Fibroblast of lung (primary cell): ENCODE results near the gene SLTM. TPM values are rescaled to one million over a fixed set of nuclear protein-coding genes. Genes with fewer than 3 reads are reported as not detected.
A peak's percentile ranks its signal among the peaks of the same experiment; 100 is the strongest.

ENCODE experiments used
- DNase-seq, 2 donors: peaks; one replicate each; pipeline versions ENCODE4 v3.0.0 to v3.0.0-alpha.2; 2010; ENCODE audit warnings: low read depth in 2 of 2
- H2AFZ ChIP-seq: 2 replicates; pipeline ENCODE4 v1.5.1; 2012; ENCODE audit warnings: low read length, control low read depth, inconsistent platforms
- H3K27ac ChIP-seq: 2 replicates; pipeline ENCODE4 v1.5.1; 2011; ENCODE audit warnings: low read length, control low read depth; ENCODE audit not compliant: insufficient read depth
- H3K27me3 ChIP-seq: 2 replicates; pipeline ENCODE4 v1.5.1; 2011; ENCODE audit warnings: mild to moderate bottlenecking, low read length; ENCODE audit not compliant: control insufficient read depth, insufficient read depth
- H3K36me3 ChIP-seq: 2 replicates; pipeline ENCODE4 v1.5.1; 2011; ENCODE audit warnings: low read length; ENCODE audit not compliant: control insufficient read depth, insufficient read depth
- H3K4me1 ChIP-seq: 2 replicates; pipeline ENCODE4 v1.5.1; 2011; ENCODE audit warnings: low read length; ENCODE audit not compliant: control insufficient read depth, insufficient read depth; ENCODE audit errors: extremely low read depth
- H3K4me2 ChIP-seq: 2 replicates; pipeline ENCODE4 v1.5.1; 2011; ENCODE audit warnings: low read length, control low read depth; ENCODE audit not compliant: insufficient read depth; ENCODE audit errors: extremely low read depth
- H3K4me3 ChIP-seq, 4 experiments: fragments of 200-600 bp in 1 of 4; sonication (generic) in 1 of 4; replicated peaks in 1 of 4; 2 replicates each; pipeline ENCODE4 v1.5.1; 2011 to 2016; ENCODE audit warnings: low read length in 4 of 4, low read depth in 3 of 4, mild to moderate bottlenecking in 3 of 4, control low read depth in 2 of 4, inconsistent platforms in 1 of 4, mixed read lengths in 1 of 4; ENCODE audit not compliant: insufficient read depth in 1 of 4; ENCODE audit errors: control extremely low read depth in 1 of 4
- H3K79me2 ChIP-seq: 2 replicates; pipeline ENCODE4 v1.5.1; 2012; ENCODE audit warnings: mild to moderate bottlenecking, low read length, inconsistent platforms; ENCODE audit not compliant: control insufficient read depth, insufficient read depth
- H3K9ac ChIP-seq: 2 replicates; pipeline ENCODE4 v1.5.1; 2011; ENCODE audit warnings: mild to moderate bottlenecking, low read length, control low read depth; ENCODE audit not compliant: insufficient read depth
- H3K9me3 ChIP-seq: 2 replicates; pipeline ENCODE4 v1.5.1; 2012; ENCODE audit warnings: low read depth, low read length; ENCODE audit not compliant: control insufficient read depth, insufficient read depth
- H4K20me1 ChIP-seq: 2 replicates; pipeline ENCODE4 v1.5.1; 2011; ENCODE audit warnings: low read length; ENCODE audit not compliant: control insufficient read depth, insufficient read depth; ENCODE audit errors: extremely low read depth
- EZH2 ChIP-seq: IDR thresholded peaks from 2 replicates; pipeline ENCODE4 v1.5.1; 2012; ENCODE audit warnings: low read length, control low read depth, mild to moderate bottlenecking; ENCODE audit errors: missing control alignments
- polyA plus RNA-seq, 2 donors: library from polyadenylated mRNA; depleted of rRNA in 1 of 2; stranded (reverse) in 1 of 2; unstranded in 1 of 2; fragments of >200 nt; gene quantifications; 2 replicates each; pipeline ENCODE4 v1.2.1, GENCODE V29; 2011 to 2012; ENCODE audit warnings: missing spikeins in 1 of 2
- total RNA-seq: library from RNA; depleted of rRNA; stranded (reverse); fragments of >200 nt; gene quantifications from 2 replicates; pipeline ENCODE4 v1.2.1, GENCODE V29; 2014
- TF ChIP-seq, protein P1 (sequence below), 2 donors: IDR thresholded peaks in 1 of 2; conservative IDR thresholded peaks in 1 of 2; 1 replicate in 1 of 2; 2 replicates in 1 of 2; pipeline ENCODE4 v1.5.1; 2011 to 2012; ENCODE audit warnings: low read length in 2 of 2, control low read depth in 1 of 2, inconsistent platforms in 1 of 2, low read depth in 1 of 2, mild to moderate bottlenecking in 1 of 2

The SLTM gene
- total and polyA plus RNA-seq, 2 donors (not counting 1 experiment from before 2014, with no cell fraction given), result 19.3 to 67.2 TPM

DNA sequence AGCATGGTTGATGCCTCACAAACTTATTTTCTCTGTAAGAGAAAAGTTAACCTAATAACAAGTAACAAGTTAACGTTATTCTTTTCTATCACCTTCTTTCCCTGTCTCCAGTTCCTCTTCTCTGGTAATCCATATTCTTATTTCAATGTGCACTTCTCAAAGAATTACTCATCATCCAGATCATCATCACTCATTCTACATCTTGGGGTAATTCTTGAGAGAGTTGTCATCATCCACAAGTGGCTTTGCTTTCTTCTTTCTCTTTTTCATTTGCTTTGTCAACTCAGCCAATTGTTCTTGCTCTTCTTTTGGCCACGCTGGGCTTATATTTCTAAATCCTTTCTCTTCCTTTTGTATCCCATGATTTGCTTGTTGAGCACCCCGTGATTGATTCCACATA, 33.2 kb upstream of the SLTM start:
- TF ChIP-seq, protein P1, sequence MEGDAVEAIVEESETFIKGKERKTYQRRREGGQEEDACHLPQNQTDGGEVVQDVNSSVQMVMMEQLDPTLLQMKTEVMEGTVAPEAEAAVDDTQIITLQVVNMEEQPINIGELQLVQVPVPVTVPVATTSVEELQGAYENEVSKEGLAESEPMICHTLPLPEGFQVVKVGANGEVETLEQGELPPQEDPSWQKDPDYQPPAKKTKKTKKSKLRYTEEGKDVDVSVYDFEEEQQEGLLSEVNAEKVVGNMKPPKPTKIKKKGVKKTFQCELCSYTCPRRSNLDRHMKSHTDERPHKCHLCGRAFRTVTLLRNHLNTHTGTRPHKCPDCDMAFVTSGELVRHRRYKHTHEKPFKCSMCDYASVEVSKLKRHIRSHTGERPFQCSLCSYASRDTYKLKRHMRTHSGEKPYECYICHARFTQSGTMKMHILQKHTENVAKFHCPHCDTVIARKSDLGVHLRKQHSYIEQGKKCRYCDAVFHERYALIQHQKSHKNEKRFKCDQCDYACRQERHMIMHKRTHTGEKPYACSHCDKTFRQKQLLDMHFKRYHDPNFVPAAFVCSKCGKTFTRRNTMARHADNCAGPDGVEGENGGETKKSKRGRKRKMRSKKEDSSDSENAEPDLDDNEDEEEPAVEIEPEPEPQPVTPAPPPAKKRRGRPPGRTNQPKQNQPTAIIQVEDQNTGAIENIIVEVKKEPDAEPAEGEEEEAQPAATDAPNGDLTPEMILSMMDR (conservative IDR thresholded peaks at IDR 0.05 in 1 of 2, IDR thresholded peaks at IDR 0.05 in 1 of 2; ENCODE audit: low read depth in 1 of 2, low read length in 2 of 2), result no peak
- TF ChIP-seq EZH2, result no peak
- no peak overlapping the region for H3K4me3 ChIP-seq
- no peak overlapping the region for H3K27ac ChIP-seq
- no peak overlapping the region for H2AFZ ChIP-seq
- peaks cover 3% of the 10 kb centered on the region for H3K4me1 ChIP-seq
- H3K27me3 ChIP-seq, result no peaks in the 10 kb centered on the region
- H3K4me2 ChIP-seq, result peak overlapping the region; percentile 8
- no peaks in the 10 kb centered on the region for H4K20me1 ChIP-seq
- no peaks in the 10 kb centered on the region for H3K36me3 ChIP-seq
- H3K79me2 ChIP-seq, result no peaks in the 10 kb centered on the region
- H3K9ac ChIP-seq, result no peak overlapping the region
- H3K9me3 ChIP-seq, result no peaks in the 10 kb centered on the region
- DNase-seq, result peak in 1 of 2 donors; percentile 61

GRCh38 chr15:58962662-58963565, 29.4 kb upstream of the SLTM start:
- DNase-seq, result peak in 1 of 2 donors; percentile 36
- Histone ChIP-seq H2AFZ (no peak overlapping the region), H3K27me3 (no peaks in the 10 kb centered on the region), H3K9ac (no peak overlapping the region), H3K9me3 (no peaks in the 10 kb centered on the region), H3K27ac (no peak overlapping the region), H3K4me2 (no peak overlapping the region), H3K4me3 (no peak overlapping the region), H3K4me1 (peaks cover 3% of the 10 kb centered on the region), H4K20me1 (no peaks in the 10 kb centered on the region), H3K36me3 (no peaks in the 10 kb centered on the region), H3K79me2 (no peaks in the 10 kb centered on the region)
- TF ChIP-seq, protein P1 (conservative IDR thresholded peaks at IDR 0.05 in 1 of 2, IDR thresholded peaks at IDR 0.05 in 1 of 2; ENCODE audit: low read depth in 1 of 2, low read length in 2 of 2), result no peak
- TF ChIP-seq EZH2, result no peak

GRCh38 chr15:58962136-58962535, 28.7 kb upstream of the SLTM start:
- Histone ChIP-seq H3K4me3 (no peak overlapping the region), H4K20me1 (no peaks in the 10 kb centered on the region), H3K4me1 (peaks cover 3% of the 10 kb centered on the region)

More at GRCh38 chr15:58962136-58962535, 28.7 kb upstream of the SLTM start:
- no peak overlapping the region for H2AFZ ChIP-seq
- TF ChIP-seq, protein P1 (conservative IDR thresholded peaks at IDR 0.05 in 1 of 2, IDR thresholded peaks at IDR 0.05 in 1 of 2; ENCODE audit: low read depth in 1 of 2, low read length in 2 of 2), result no peak
- no peak for TF ChIP-seq EZH2
- H3K9ac ChIP-seq, result no peak overlapping the region
- no peaks in the 10 kb centered on the region for H3K27me3 ChIP-seq
- H3K36me3 ChIP-seq, result no peaks in the 10 kb centered on the region
- H3K4me2 ChIP-seq, result no peak overlapping the region
- no peak for DNase-seq
- H3K27ac ChIP-seq, result no peak overlapping the region
- no peaks in the 10 kb centered on the region for H3K79me2 ChIP-seq
- H3K9me3 ChIP-seq, result no peaks in the 10 kb centered on the region
